Measurements from ENCODE around the gene ABR. TPM values are rescaled to one million over a fixed set of nuclear protein-coding genes. Genes with fewer than 3 reads are reported as not detected.
"Not testable (repeated sequence)": the region's sequence is repeated elsewhere in the genome, so short reads cannot be mapped to it uniquely, and the experiment has no call there.

ABR gene
- total RNA-seq, 1 donor from 2014 or later, result 119 TPM

GRCh38 chr17:1071103-1071825 is 108.5 kb downstream of the ABR start:
- peaks cover 27% of the 10 kb centered on the region for H3K36me3 Mint-ChIP-seq (ENCODE audit: low read depth)
- no peaks in the 10 kb centered on the region for H3K27me3 Mint-ChIP-seq (ENCODE audit: low read depth)
- H3K27ac Mint-ChIP-seq (ENCODE audit: unreplicated experiment), result no peak overlapping the region
- no peak overlapping the region for H3K4me3 Mint-ChIP-seq (ENCODE audit: unreplicated experiment)
- H3K4me1 Mint-ChIP-seq (ENCODE audit: low read depth), result no peaks in the 10 kb centered on the region
- TF ChIP-seq, protein P1, sequence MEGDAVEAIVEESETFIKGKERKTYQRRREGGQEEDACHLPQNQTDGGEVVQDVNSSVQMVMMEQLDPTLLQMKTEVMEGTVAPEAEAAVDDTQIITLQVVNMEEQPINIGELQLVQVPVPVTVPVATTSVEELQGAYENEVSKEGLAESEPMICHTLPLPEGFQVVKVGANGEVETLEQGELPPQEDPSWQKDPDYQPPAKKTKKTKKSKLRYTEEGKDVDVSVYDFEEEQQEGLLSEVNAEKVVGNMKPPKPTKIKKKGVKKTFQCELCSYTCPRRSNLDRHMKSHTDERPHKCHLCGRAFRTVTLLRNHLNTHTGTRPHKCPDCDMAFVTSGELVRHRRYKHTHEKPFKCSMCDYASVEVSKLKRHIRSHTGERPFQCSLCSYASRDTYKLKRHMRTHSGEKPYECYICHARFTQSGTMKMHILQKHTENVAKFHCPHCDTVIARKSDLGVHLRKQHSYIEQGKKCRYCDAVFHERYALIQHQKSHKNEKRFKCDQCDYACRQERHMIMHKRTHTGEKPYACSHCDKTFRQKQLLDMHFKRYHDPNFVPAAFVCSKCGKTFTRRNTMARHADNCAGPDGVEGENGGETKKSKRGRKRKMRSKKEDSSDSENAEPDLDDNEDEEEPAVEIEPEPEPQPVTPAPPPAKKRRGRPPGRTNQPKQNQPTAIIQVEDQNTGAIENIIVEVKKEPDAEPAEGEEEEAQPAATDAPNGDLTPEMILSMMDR (IDR thresholded peaks at IDR 0.05), result no peak
- peak; percentile 82 for DNase-seq (ENCODE audit: low spot score)
- peaks cover 1% of the 10 kb centered on the region for H3K9me3 Mint-ChIP-seq (ENCODE audit: low read depth)

DNA sequence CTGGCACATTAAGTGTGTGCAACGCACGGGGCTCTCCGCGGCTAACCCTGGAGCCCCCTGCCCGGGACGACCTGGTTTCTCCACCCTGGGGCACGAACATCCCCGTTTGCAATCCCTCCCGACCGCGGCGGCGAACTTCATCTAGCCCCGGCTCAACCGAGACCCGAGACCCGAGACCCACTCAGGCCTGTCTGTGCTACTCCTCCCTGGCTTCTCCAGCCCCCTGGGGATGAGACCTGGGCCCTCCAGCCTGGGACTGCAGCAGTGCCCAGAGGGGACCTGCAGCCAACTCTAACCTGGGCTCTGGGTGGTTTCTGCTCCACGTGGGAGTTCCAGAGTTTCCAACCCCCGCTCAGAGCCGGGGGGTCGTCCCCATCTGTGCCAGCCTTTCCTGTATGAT is 109.4 kb downstream of the ABR start:
- TF ChIP-seq, protein P1 (IDR thresholded peaks at IDR 0.05), result no peak
- Mint-ChIP-seq H3K27ac (ENCODE audit: unreplicated experiment) (no peak overlapping the region), H3K4me1 (ENCODE audit: low read depth) (no peaks in the 10 kb centered on the region), H3K4me3 (ENCODE audit: unreplicated experiment) (no peak overlapping the region), H3K36me3 (ENCODE audit: low read depth) (peaks cover 35% of the 10 kb centered on the region), H3K9me3 (ENCODE audit: low read depth) (peaks cover 5% of the 10 kb centered on the region), H3K27me3 (ENCODE audit: low read depth) (no peaks in the 10 kb centered on the region)
- DNase-seq (ENCODE audit: low spot score), result peak; percentile 91

GRCh38 chr17:1069847-1070246 is 109.9 kb downstream of the ABR start:
- H3K9me3 Mint-ChIP-seq (ENCODE audit: low read depth), result peaks cover 5% of the 10 kb centered on the region
- TF ChIP-seq, protein P1 (IDR thresholded peaks at IDR 0.05), result no peak
- H3K4me1 Mint-ChIP-seq (ENCODE audit: low read depth), result no peaks in the 10 kb centered on the region

GRCh38 chr17:1068356-1068755 is 111.4 kb downstream of the ABR start:
- no peak overlapping the region for H3K4me3 Mint-ChIP-seq (ENCODE audit: unreplicated experiment)
- no peaks in the 10 kb centered on the region for H3K27me3 Mint-ChIP-seq (ENCODE audit: low read depth)
- DNase-seq (ENCODE audit: low spot score), result peak; percentile 35
- no peaks in the 10 kb centered on the region for H3K4me1 Mint-ChIP-seq (ENCODE audit: low read depth)
- TF ChIP-seq, protein P1 (IDR thresholded peaks at IDR 0.05), result no peak
- peaks cover 5% of the 10 kb centered on the region for H3K9me3 Mint-ChIP-seq (ENCODE audit: low read depth)
- H3K36me3 Mint-ChIP-seq (ENCODE audit: low read depth), result peaks cover 35% of the 10 kb centered on the region
- no peak overlapping the region for H3K27ac Mint-ChIP-seq (ENCODE audit: unreplicated experiment)

More at GRCh38 chr17:1069847-1070246, 109.9 kb downstream of the ABR start:
- DNase-seq (ENCODE audit: low spot score), result peak; percentile 82
- no peaks in the 10 kb centered on the region for H3K27me3 Mint-ChIP-seq (ENCODE audit: low read depth)
- H3K36me3 Mint-ChIP-seq (ENCODE audit: low read depth), result peaks cover 35% of the 10 kb centered on the region
- no peak overlapping the region for H3K4me3 Mint-ChIP-seq (ENCODE audit: unreplicated experiment)
- H3K27ac Mint-ChIP-seq (ENCODE audit: unreplicated experiment), result no peak overlapping the region

DNA sequence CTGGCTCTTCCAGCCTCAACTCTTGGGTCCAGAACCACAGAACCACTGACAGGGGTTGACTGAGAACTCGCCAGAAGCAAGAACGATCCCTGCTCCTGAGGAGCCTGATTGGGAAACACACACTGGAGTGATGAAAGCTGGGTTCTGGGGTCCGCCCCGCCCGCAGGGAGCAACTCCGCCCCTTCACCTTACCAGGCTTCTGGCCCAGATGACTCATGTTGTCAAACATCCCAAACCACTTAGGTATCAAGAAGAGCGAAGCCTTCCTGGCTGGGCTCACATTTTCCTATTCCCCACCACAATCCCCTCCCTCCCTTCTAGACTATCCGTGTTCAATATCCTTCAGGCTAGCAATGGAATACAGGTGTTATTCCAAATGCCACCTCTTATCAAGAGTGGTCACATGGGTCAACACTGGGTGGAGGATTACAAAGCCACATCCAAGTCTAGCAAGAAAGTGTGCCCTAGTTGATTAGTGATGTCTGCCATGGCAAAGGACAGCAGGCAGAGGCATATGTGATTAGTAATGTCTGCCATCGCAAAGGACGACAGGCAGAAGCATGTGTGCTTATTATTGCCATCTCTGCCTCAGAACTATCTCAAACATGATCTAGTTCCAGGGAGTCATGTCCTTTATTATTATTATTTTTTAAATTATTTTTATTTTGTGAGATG is 112.4 kb downstream of the ABR start:
- H3K9me3 Mint-ChIP-seq (ENCODE audit: low read depth), result peaks cover 5% of the 10 kb centered on the region
- H3K27ac Mint-ChIP-seq (ENCODE audit: unreplicated experiment), result no peak overlapping the region
- peaks cover 33% of the 10 kb centered on the region for H3K36me3 Mint-ChIP-seq (ENCODE audit: low read depth)
- H3K27me3 Mint-ChIP-seq (ENCODE audit: low read depth), result no peaks in the 10 kb centered on the region
- no peaks in the 10 kb centered on the region for H3K4me1 Mint-ChIP-seq (ENCODE audit: low read depth)
- DNase-seq (ENCODE audit: low spot score), result peak; percentile 50
- no peak overlapping the region for H3K4me3 Mint-ChIP-seq (ENCODE audit: unreplicated experiment)
- TF ChIP-seq, protein P1 (IDR thresholded peaks at IDR 0.05), result no peak

DNA sequence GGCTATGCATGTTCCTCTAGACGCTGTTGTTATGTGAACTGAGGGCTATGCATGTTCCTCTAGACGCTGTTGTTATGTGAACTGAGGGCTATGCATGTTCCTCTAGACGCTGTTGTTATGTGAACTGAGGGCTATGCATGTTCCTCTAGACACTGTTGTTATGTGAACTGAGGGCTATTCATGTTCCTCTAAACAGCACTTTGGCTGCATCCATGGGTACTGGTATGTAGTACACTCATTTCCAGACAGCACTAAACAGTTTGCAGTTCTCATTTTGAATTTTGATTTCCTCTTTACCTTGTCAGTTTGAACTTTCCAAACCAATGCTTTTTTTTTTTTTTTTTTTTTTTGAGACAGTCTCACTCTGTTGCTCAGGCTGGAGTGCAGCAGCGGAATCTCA is 114.4 kb downstream of the ABR start:
- not testable (repeated sequence) for H3K4me3 Mint-ChIP-seq (ENCODE audit: unreplicated experiment); H3K27me3 Mint-ChIP-seq (ENCODE audit: low read depth); H3K9me3 Mint-ChIP-seq (ENCODE audit: low read depth); H3K27ac Mint-ChIP-seq (ENCODE audit: unreplicated experiment); DNase-seq (ENCODE audit: low spot score)
- H3K36me3 Mint-ChIP-seq (ENCODE audit: low read depth), result peaks cover 34% of the 10 kb centered on the region
- H3K4me1 Mint-ChIP-seq (ENCODE audit: low read depth), result peaks cover 10% of the 10 kb centered on the region

All from chondrocyte (in vitro differentiated cells).